ENCODE measurements around the gene SREBF2.

The SREBF2 gene

DNA sequence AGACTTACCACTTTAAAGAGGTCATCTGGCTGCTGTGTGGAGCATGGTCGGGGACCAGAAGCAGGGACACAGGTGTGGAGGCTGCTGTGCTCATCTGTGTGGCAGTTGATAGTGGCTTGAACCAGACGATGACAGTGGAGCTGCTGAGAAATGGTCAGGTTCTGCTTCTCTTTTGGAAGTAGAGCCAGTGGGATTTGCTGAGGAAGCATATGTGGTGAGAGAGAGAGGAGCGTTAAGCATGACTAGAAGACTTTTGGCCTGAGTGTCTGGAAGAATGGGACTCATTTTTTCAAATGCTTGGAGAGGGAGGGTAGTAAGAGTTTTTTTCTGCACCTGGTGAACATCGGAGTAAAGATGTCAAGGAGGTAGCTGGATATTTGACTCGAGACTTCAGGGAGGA is 12.5 kb upstream of the SREBF2 start:
- Histone ChIP-seq H3K27ac (ENCODE audit: insufficient read depth, low read depth, low read length, poor library complexity, severe bottlenecking) (no peak overlapping the region), H3K9me3 (ENCODE audit: control insufficient read depth, low read length) (no peaks in the 10 kb centered on the region), H3K4me1 (ENCODE audit: control insufficient read depth, insufficient read depth, low read length) (no peaks in the 10 kb centered on the region), H3K27me3 (ENCODE audit: control insufficient read depth, insufficient read depth, low read length, poor library complexity, severe bottlenecking) (no peaks in the 10 kb centered on the region), H3K36me3 (ENCODE audit: control insufficient read depth, insufficient read depth, low read length) (no peaks in the 10 kb centered on the region), H3K4me3 (ENCODE audit: insufficient read depth, low read depth, low read length) (no peak overlapping the region)
- 91 to 94% methylated on average over 5 of the region's 5 CpGs for WGBS, 2 experiments

DNA sequence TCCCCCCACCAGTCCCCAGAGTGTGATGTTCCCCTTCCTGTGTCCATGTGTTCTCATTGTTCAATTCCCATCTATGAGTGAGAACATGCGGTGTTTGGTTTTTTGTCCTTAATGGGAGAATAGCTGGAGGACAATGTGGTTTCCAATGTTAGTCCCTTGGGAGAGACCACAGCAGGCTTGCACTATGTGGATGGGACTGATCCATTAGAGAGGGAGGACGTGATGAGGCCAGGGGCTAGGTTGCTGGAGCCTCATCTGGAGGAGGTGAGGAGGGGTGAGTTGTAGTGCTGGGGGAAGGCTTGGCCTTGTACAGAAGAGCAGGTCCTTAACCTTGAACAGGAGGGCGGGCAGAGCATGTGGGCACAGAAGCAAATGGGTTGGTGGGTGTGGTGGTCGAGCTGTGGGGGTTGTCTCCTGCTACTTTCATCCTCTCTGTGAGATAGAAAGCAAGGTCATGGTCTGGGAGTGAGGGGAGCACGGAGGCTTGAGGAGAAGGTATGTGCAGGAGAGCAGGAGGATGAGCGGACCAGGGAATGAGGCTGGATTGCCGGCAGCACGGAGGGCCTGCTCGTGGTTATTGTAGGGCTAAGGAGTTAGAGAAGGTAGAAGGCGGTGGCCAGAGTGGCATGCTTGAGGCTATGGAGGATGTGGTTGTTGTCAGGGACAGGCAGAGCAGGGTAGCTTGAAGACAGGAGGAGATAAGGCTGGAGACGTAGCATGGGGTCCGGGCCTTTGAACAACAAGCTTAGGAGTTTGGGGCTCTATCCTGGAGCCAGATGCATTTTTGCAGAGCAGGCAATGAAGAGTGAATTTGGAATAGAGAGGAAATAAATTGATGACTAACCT is 11.2 kb upstream of the SREBF2 start:
- Histone ChIP-seq H3K9me3 (ENCODE audit: control insufficient read depth, low read length) (no peaks in the 10 kb centered on the region), H3K4me1 (ENCODE audit: control insufficient read depth, insufficient read depth, low read length) (peaks cover 9% of the 10 kb centered on the region), H3K36me3 (ENCODE audit: control insufficient read depth, insufficient read depth, low read length) (no peaks in the 10 kb centered on the region), H3K4me3 (ENCODE audit: insufficient read depth, low read depth, low read length) (no peak overlapping the region), H3K27me3 (ENCODE audit: control insufficient read depth, insufficient read depth, low read length, poor library complexity, severe bottlenecking) (no peaks in the 10 kb centered on the region), H3K27ac (ENCODE audit: insufficient read depth, low read depth, low read length, poor library complexity, severe bottlenecking) (no peak overlapping the region)
- WGBS, 2 experiments = 91 to 92% methylated on average over 12 of the region's 12 CpGs

DNA sequence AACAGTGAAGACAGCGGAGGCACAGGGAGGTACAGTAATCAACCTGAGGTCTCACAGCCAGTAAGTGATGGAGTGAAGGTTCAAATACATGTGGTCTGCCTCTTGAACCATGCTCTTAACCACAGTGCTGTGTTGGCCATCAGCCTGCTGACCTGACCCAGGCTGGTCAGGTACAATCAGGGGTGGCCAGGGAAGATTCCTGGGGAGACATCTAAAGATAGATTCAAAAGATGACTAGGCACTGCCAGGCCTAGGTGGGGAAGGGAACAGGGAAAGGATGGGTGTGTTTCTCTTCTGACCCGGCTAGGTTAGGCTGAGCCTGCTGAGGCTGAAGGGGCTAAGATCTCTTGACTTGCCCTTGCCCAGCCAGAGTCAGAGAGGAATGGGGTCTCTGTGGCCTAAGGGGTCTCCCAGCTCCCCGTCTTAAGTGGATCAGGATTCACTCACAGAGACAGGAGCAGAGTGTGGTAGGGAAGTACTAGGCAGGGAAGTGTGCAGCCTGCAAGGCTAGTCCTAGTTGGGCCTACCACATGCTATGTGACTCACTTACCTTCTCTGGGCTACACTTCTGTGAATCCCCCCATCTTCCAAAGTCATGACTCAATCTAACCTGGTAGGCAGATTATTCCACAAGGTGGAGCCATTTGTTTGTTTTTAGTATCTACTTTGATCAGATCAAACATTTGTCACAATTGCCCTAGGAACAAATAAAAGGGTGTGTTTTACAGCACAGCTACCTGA is 10.4 kb upstream of the SREBF2 start:
- Histone ChIP-seq H3K36me3 (ENCODE audit: control insufficient read depth, insufficient read depth, low read length) (no peaks in the 10 kb centered on the region), H3K27me3 (ENCODE audit: control insufficient read depth, insufficient read depth, low read length, poor library complexity, severe bottlenecking) (no peaks in the 10 kb centered on the region), H3K4me3 (ENCODE audit: insufficient read depth, low read depth, low read length) (no peak overlapping the region), H3K27ac (ENCODE audit: insufficient read depth, low read depth, low read length, poor library complexity, severe bottlenecking) (no peak overlapping the region), H3K9me3 (ENCODE audit: control insufficient read depth, low read length) (no peaks in the 10 kb centered on the region), H3K4me1 (ENCODE audit: control insufficient read depth, insufficient read depth, low read length) (peaks cover 17% of the 10 kb centered on the region)
- 94 to 98% methylated on average over 3 of the region's 3 CpGs for WGBS, 2 experiments

DNA sequence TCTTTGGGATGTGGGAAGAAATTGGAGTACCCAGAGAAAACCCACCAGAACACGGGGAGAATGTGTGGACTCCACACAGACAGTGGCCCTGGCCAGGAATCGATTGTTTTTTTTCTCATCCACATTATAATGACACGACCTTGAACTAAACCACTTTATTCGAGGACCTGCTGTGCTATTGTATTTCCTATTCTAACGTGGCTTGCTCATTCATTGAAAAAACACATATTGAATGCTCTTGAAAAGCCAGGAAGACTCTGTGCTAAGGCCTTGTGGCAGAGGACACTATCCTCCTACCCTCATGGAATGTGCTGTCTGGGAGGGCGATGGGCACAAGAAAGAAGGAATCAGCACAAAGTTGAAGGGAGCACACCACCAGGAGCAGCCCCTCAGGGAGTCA is 9.1 kb upstream of the SREBF2 start:
- Histone ChIP-seq H3K36me3 (ENCODE audit: control insufficient read depth, insufficient read depth, low read length) (no peaks in the 10 kb centered on the region), H3K4me3 (ENCODE audit: insufficient read depth, low read depth, low read length) (no peak overlapping the region), H3K9me3 (ENCODE audit: control insufficient read depth, low read length) (no peaks in the 10 kb centered on the region), H3K27me3 (ENCODE audit: control insufficient read depth, insufficient read depth, low read length, poor library complexity, severe bottlenecking) (no peaks in the 10 kb centered on the region), H3K27ac (ENCODE audit: insufficient read depth, low read depth, low read length, poor library complexity, severe bottlenecking) (no peak overlapping the region), H3K4me1 (ENCODE audit: control insufficient read depth, insufficient read depth, low read length) (peaks cover 19% of the 10 kb centered on the region)
- WGBS, 2 experiments = 77 to 78% methylated on average over 6 of the region's 6 CpGs

DNA sequence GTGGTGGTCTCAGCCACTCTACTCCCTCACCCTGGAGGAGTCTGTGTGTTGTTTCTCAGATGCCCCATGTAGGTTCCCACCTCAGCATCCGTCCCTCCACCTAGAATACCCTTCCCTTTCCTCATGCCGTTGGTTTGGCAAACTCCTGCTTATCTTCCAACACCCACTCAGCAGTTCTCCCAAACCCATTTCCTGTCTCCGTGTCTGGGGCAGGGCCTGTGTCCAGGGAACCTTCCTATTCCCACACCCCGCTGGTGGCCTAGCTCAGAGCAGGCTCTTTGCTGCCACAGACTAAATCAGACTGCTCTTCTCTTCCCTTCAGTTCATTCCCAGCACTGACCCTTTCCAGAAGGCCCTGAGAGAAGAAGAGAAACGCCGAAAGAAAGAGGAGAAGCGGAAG is 7.5 kb upstream of the SREBF2 start:
- H3K27ac ChIP-seq (ENCODE audit: insufficient read depth, low read depth, low read length, poor library complexity, severe bottlenecking) = no peak overlapping the region
- no peaks in the 10 kb centered on the region for H3K9me3 ChIP-seq (ENCODE audit: control insufficient read depth, low read length)
- no peaks in the 10 kb centered on the region for H3K36me3 ChIP-seq (ENCODE audit: control insufficient read depth, insufficient read depth, low read length)
- WGBS, 2 experiments = 93% methylated on average over 7 of the region's 7 CpGs
- H3K4me1 ChIP-seq (ENCODE audit: control insufficient read depth, insufficient read depth, low read length) = peaks cover 19% of the 10 kb centered on the region
- H3K27me3 ChIP-seq (ENCODE audit: control insufficient read depth, insufficient read depth, low read length, poor library complexity, severe bottlenecking) = no peaks in the 10 kb centered on the region
- H3K4me3 ChIP-seq (ENCODE audit: insufficient read depth, low read depth, low read length) = no peak overlapping the region

GRCh38 chr22:41826021-41826420 is 6.9 kb upstream of the SREBF2 start:
- H3K27ac ChIP-seq (ENCODE audit: insufficient read depth, low read depth, low read length, poor library complexity, severe bottlenecking) = no peak overlapping the region
- no peak overlapping the region for H3K4me3 ChIP-seq (ENCODE audit: insufficient read depth, low read depth, low read length)
- peaks cover 19% of the 10 kb centered on the region for H3K4me1 ChIP-seq (ENCODE audit: control insufficient read depth, insufficient read depth, low read length)
- no peaks in the 10 kb centered on the region for H3K36me3 ChIP-seq (ENCODE audit: control insufficient read depth, insufficient read depth, low read length)
- 94 to 95% methylated on average over 3 of the region's 3 CpGs for WGBS, 2 experiments
- no peaks in the 10 kb centered on the region for H3K9me3 ChIP-seq (ENCODE audit: control insufficient read depth, low read length)
- H3K27me3 ChIP-seq (ENCODE audit: control insufficient read depth, insufficient read depth, low read length, poor library complexity, severe bottlenecking) = no peaks in the 10 kb centered on the region

DNA sequence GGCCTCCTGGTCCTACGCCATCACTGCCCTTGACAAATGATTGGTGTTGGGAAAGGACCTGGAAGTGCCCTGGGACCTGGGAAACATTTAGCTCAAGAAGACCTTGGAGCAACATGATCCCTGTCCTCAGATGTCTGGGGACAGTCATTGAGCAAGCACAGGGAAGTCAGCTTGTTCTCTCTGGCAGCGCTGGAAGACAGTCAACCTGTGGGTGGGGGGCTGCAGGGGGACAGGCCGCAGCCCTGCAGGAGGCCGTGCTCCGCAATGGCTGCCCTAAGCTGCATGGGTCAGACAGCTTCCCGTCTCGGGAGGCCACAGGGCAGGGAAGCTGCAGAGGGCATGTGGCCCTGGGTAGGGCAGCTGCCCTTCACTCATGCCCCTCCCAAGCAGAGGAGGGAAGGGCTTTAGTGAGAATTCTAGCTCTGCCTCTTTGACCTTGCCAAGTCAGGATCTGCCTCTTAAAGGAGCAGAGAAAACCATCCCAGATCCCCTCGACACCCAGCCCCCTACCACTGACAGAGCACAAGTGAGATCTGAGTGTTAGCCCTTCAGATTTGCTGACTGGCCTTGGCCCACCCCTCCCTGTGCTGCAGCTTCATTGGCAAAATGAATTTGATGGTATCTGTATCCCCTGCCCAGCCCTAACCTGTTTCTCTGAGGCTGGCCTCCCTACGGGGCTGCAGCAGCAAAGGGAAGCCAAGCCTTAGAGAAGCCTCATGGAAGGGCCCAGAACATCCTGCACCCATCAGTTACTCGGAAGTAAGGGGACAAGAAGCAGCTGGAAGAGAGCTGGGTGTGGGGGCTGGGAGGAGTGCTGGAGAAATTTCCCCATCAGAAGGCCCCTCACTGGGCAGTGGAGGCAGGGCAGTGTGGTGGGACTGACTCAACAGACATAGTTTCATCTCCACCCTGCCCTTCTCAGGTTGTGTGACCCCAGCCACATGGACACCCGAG is 6.2 kb upstream of the SREBF2 start:
- H3K4me3 ChIP-seq (ENCODE audit: insufficient read depth, low read depth, low read length) = no peak overlapping the region
- H3K27ac ChIP-seq (ENCODE audit: insufficient read depth, low read depth, low read length, poor library complexity, severe bottlenecking) = no peak overlapping the region
- H3K4me1 ChIP-seq (ENCODE audit: control insufficient read depth, insufficient read depth, low read length) = peaks cover 19% of the 10 kb centered on the region
- 83 to 84% methylated on average over 11 of the region's 11 CpGs for WGBS, 2 experiments
- no peaks in the 10 kb centered on the region for H3K9me3 ChIP-seq (ENCODE audit: control insufficient read depth, low read length)
- H3K36me3 ChIP-seq (ENCODE audit: control insufficient read depth, insufficient read depth, low read length) = no peaks in the 10 kb centered on the region
- no peaks in the 10 kb centered on the region for H3K27me3 ChIP-seq (ENCODE audit: control insufficient read depth, insufficient read depth, low read length, poor library complexity, severe bottlenecking)

- Histone ChIP-seq H3K36me3 (ENCODE audit: control insufficient read depth, insufficient read depth, low read length) (no peaks in the 10 kb centered on the region), H3K4me1 (ENCODE audit: control insufficient read depth, insufficient read depth, low read length) (peaks cover 19% of the 10 kb centered on the region), H3K27ac (ENCODE audit: insufficient read depth, low read depth, low read length, poor library complexity, severe bottlenecking) (no peak overlapping the region), H3K9me3 (ENCODE audit: control insufficient read depth, low read length) (no peaks in the 10 kb centered on the region), H3K4me3 (ENCODE audit: insufficient read depth, low read depth, low read length) (no peak overlapping the region), H3K27me3 (ENCODE audit: control insufficient read depth, insufficient read depth, low read length, poor library complexity, severe bottlenecking) (no peaks in the 10 kb centered on the region)
- 90 to 93% methylated on average over 6 of the region's 6 CpGs for WGBS, 2 experiments
These were observed 5.2 kb upstream of the SREBF2 start for GRCh38 chr22:41827671-41828070.

DNA sequence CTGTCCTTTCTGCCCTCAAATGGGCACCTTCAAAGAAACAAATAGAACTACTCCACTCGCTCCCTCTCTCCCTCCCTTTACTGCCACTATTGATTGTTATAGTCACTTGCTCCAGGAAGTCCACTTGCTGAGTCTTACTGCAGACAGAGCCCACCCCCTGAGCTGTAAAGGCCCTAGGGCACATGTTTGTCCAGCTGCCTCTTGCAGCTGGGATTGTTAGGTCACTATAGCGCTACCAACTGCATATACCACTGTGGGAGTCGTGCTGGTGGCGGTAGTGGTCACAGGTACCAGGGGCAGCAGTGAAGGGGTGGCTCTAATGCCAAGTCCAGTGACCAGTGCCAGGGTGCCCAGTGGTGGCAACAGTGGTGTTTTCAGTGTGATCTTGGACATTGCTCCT is 4.4 kb upstream of the SREBF2 start:
- 81 to 87% methylated on average over 4 of the region's 4 CpGs for WGBS, 2 experiments
- no peaks in the 10 kb centered on the region for H3K36me3 ChIP-seq (ENCODE audit: control insufficient read depth, insufficient read depth, low read length)
- H3K4me3 ChIP-seq (ENCODE audit: insufficient read depth, low read depth, low read length) = no peak overlapping the region
- H3K9me3 ChIP-seq (ENCODE audit: control insufficient read depth, low read length) = no peaks in the 10 kb centered on the region
- no peak overlapping the region for H3K27ac ChIP-seq (ENCODE audit: insufficient read depth, low read depth, low read length, poor library complexity, severe bottlenecking)
- no peaks in the 10 kb centered on the region for H3K27me3 ChIP-seq (ENCODE audit: control insufficient read depth, insufficient read depth, low read length, poor library complexity, severe bottlenecking)
- peaks cover 19% of the 10 kb centered on the region for H3K4me1 ChIP-seq (ENCODE audit: control insufficient read depth, insufficient read depth, low read length)

- Histone ChIP-seq H3K4me3 (ENCODE audit: insufficient read depth, low read depth, low read length) (no peak overlapping the region), H3K36me3 (ENCODE audit: control insufficient read depth, insufficient read depth, low read length) (no peaks in the 10 kb centered on the region), H3K9me3 (ENCODE audit: control insufficient read depth, low read length) (no peaks in the 10 kb centered on the region), H3K27me3 (ENCODE audit: control insufficient read depth, insufficient read depth, low read length, poor library complexity, severe bottlenecking) (no peaks in the 10 kb centered on the region), H3K4me1 (ENCODE audit: control insufficient read depth, insufficient read depth, low read length) (peaks cover 19% of the 10 kb centered on the region), H3K27ac (ENCODE audit: insufficient read depth, low read depth, low read length, poor library complexity, severe bottlenecking) (no peak overlapping the region)
- 92 to 98% methylated on average over 3 of the region's 3 CpGs for WGBS, 2 experiments
These were observed 2.7 kb upstream of the SREBF2 start for GRCh38 chr22:41830174-41830573.

Measured in ectodermal cell (in vitro differentiated cells).